Esophagus squamous epithelium (tissue), 4 donors: ENCODE data around the gene SLC44A4.

ENCODE experiments used
- CTCF ChIP-seq, 6 experiments: fragments of 450-650 bp in 4 of 6; fragments of 200-600 bp in 2 of 6; sonication (generic) in 2 of 6; IDR thresholded peaks; one replicate each; pipeline ENCODE4 v1.5.1; 2016 to 2019; ENCODE audit warnings: antibody characterized with exemption in 6 of 6, mild to moderate bottlenecking in 4 of 6, moderate library complexity in 4 of 6
- POLR2A ChIP-seq, 4 donors: fragments of 450-650 bp; IDR thresholded peaks; one replicate each; pipeline ENCODE4 v1.6.1; 2017; ENCODE audit warnings: antibody characterized with exemption in 4 of 4, mild to moderate bottlenecking in 4 of 4, moderate library complexity in 3 of 4

- TF ChIP-seq CTCF (IDR thresholded peaks at IDR 0.05): no peak
- peak in 1 of 4 donors; percentile 9 for TF ChIP-seq POLR2A (IDR thresholded peaks at IDR 0.05)
Observed at GRCh38 chr6:31908791-31909190, 30.0 kb upstream of the SLC44A4 start.
